Spleen (tissue), 11 donors: ENCODE results near the gene SYNDIG1L. TPM values are rescaled to one million over a fixed set of nuclear protein-coding genes. Genes with fewer than 3 reads are reported as not detected.
"Not testable (repeated sequence)": the region's sequence is repeated elsewhere in the genome, so short reads cannot be mapped to it uniquely, and the experiment has no call there.

Experiments used
- DNase-seq: peaks from one replicate; pipeline ENCODE4 v3.0.0-alpha.2; 2020
- H3K27ac ChIP-seq, 8 donors: fragments of 200-600 bp; sonication (generic) in 7 of 8; 1 replicate in 4 of 8; 2 replicates in 4 of 8; pipeline versions ENCODE4 v1.5.0 to v1.8.0; 2016 to 2021; ENCODE audit warnings: inconsistent platforms in 4 of 8, mild to moderate bottlenecking in 4 of 8, moderate library complexity in 1 of 8
- H3K27me3 ChIP-seq, 7 donors: fragments of 200-600 bp; sonication (generic) in 6 of 7; replicated peaks in 1 of 7; 1 replicate in 4 of 7; 2 replicates in 3 of 7; pipeline versions ENCODE4 v1.5.0 to v1.8.0; 2016 to 2021; ENCODE audit warnings: inconsistent platforms in 3 of 7, mild to moderate bottlenecking in 1 of 7
- H3K36me3 ChIP-seq, 6 donors: fragments of 200-600 bp; sonication (generic) in 5 of 6; 1 replicate in 4 of 6; 2 replicates in 2 of 6; pipeline versions ENCODE4 v1.5.0 to v1.8.0; 2016 to 2021; ENCODE audit warnings: inconsistent platforms in 2 of 6
- H3K4me1 ChIP-seq, 6 donors: fragments of 200-600 bp; sonication (generic) in 5 of 6; 1 replicate in 3 of 6; 2 replicates in 3 of 6; pipeline versions ENCODE4 v1.5.0 to v1.8.0; 2016 to 2021; ENCODE audit warnings: inconsistent platforms in 3 of 6
- H3K4me3 ChIP-seq, 8 donors: fragments of 200-600 bp; sonication (generic) in 7 of 8; 1 replicate in 4 of 8; 2 replicates in 4 of 8; pipeline versions ENCODE4 v1.5.0 to v1.8.0; 2016 to 2021; ENCODE audit warnings: inconsistent platforms in 4 of 8, mild to moderate bottlenecking in 4 of 8, moderate library complexity in 2 of 8
- H3K9me3 ChIP-seq, 8 donors: fragments of 200-600 bp; sonication (generic) in 7 of 8; 1 replicate in 4 of 8; 2 replicates in 4 of 8; pipeline versions ENCODE4 v1.5.0 to v1.8.0; 2016 to 2021; ENCODE audit warnings: inconsistent platforms in 4 of 8
- CTCF ChIP-seq, 11 experiments: fragments of 200-600 bp in 7 of 11; fragments of 450-650 bp in 4 of 11; sonication (generic) in 4 of 11; IDR thresholded peaks in 8 of 11; conservative IDR thresholded peaks in 3 of 11; 1 replicate in 7 of 11; 2 replicates in 4 of 11; pipeline versions ENCODE4 v1.4.0 to v1.8.0; 2016 to 2021; ENCODE audit warnings: antibody characterized with exemption in 11 of 11, inconsistent platforms in 4 of 11, mild to moderate bottlenecking in 1 of 11
- POLR2A ChIP-seq, 3 donors: fragments of 450-650 bp; IDR thresholded peaks; one replicate each; pipeline ENCODE4 v1.5.1; 2017; ENCODE audit warnings: antibody characterized with exemption in 3 of 3, mild to moderate bottlenecking in 1 of 3
- POLR2AphosphoS5 ChIP-seq, 3 donors: sonication (generic); formaldehyde crosslinking; IDR thresholded peaks; one replicate each; pipeline ENCODE4 v1.5.1; 2017; ENCODE audit warnings: antibody characterized with exemption in 3 of 3
- WGBS, 5 donors: extraction: QIAGEN DNeasy Blood & Tissue Kit in 3 of 5; methylation state at CpG; one replicate each; pipeline versions ENCODE4 v1.1.5 to v1.1.7; 2013 to 2018; 5-methylcytosine and 5-hydroxymethylcytosine counted together
- intact Hi-C: fragments of 100-400 bp; cut with DNase I; formaldehyde crosslinking; loops from one replicate; pipeline ENCODE4 v1.15.0; 2023; ENCODE audit warnings: low total_unique reads
- polyA plus RNA-seq, 3 donors: library from polyadenylated mRNA; stranded (reverse); fragments of 200-250 nt; gene quantifications; one replicate each; pipeline ENCODE4 v1.2.1, GENCODE V29; 2013
- total RNA-seq, 7 donors: library from RNA; depleted of rRNA in 3 of 7; stranded (reverse); fragments of >200 nt in 3 of 7; fragmentation: NEBNext Ultra II Directional in 4 of 7; extraction: Animal tissue kit (Norgen Biotek cat#: 25700) in 4 of 7; gene quantifications; one replicate each; pipeline versions ENCODE4 v1.1.0 to v1.2.1, GENCODE V29; 2016 to 2021
- donor health status: healthy with polysubstance abuse.
- donor health status: DM: no; HTN: no; CAD: no; lungs with moderate emphysema.
- donor health status: DM: no; HTN: no; CAD: no.
- donor health status: Bipolar disorder and iron deficiency.
- donor health status: healthy.
- donor health status: DM: no; HTN: no; CAD: no.
- donor health status: DM: yes; HTN: yes; CAD: no.

The SYNDIG1L gene
- total and polyA plus RNA-seq, 10 donors = 0.03 to 0.52 (median 0.22) TPM; not detected in 1

GRCh38 chr14:74389980-74390379 lies 36.0 kb downstream of the SYNDIG1L start:
- intact Hi-C loops = no loop called here
- Histone ChIP-seq H3K27ac (no peak overlapping the region), H3K36me3 (no peaks in the 10 kb centered on the region), H3K27me3 (no peaks in the 10 kb centered on the region), H3K4me1 (no peaks in the 10 kb centered on the region), H3K9me3 (no peaks in the 10 kb centered on the region), H3K4me3 (no peak overlapping the region)
- TF ChIP-seq POLR2AphosphoS5 (IDR thresholded peaks at IDR 0.05) = no peak
- no peak for TF ChIP-seq CTCF (IDR thresholded peaks at IDR 0.05 in 8 of 11, conservative IDR thresholded peaks at IDR 0.05 in 3 of 11)
- no peak for TF ChIP-seq POLR2A (IDR thresholded peaks at IDR 0.05)
- 73 to 80% (median 76%) methylated on average over 6 to 7 of the region's 7 CpGs for WGBS, 5 donors
- DNase-seq = no peak

GRCh38 chr14:74382231-74382630 lies 43.8 kb downstream of the SYNDIG1L start:
- no peaks in the 10 kb centered on the region for H3K27me3 ChIP-seq
- no peak overlapping the region for H3K27ac ChIP-seq
- no peak for DNase-seq
- no peaks in the 10 kb centered on the region for H3K4me1 ChIP-seq
- WGBS, 5 donors = 85 to 94% (median 88%) methylated on average over 4 of the region's 4 CpGs
- no peaks in the 10 kb centered on the region for H3K36me3 ChIP-seq
- intact Hi-C loops = no loop called here
- H3K4me3 ChIP-seq = no peak overlapping the region
- H3K9me3 ChIP-seq = no peaks in the 10 kb centered on the region
- no peak for TF ChIP-seq CTCF (IDR thresholded peaks at IDR 0.05 in 8 of 11, conservative IDR thresholded peaks at IDR 0.05 in 3 of 11)
- no peak for TF ChIP-seq POLR2A (IDR thresholded peaks at IDR 0.05)
- TF ChIP-seq POLR2AphosphoS5 (IDR thresholded peaks at IDR 0.05) = no peak

- H3K27ac ChIP-seq, H3K27me3 ChIP-seq, DNase-seq, H3K4me1 ChIP-seq, H3K4me3 ChIP-seq, H3K36me3 ChIP-seq, intact Hi-C loops, H3K9me3 ChIP-seq: not testable (repeated sequence)
- WGBS, 5 donors = 85 to 94% (median 93%) methylated on average over 9 to 10 of the region's 10 CpGs
These were observed 44.4 kb downstream of the SYNDIG1L start for GRCh38 chr14:74381571-74381970.

- no peaks in the 10 kb centered on the region for H3K27me3 ChIP-seq
- H3K4me1 ChIP-seq = no peaks in the 10 kb centered on the region
- WGBS, 5 donors = 88 to 95% (median 92%) methylated on average over 13 of the region's 13 CpGs
- intact Hi-C loops = no loop called here
- no peak overlapping the region for H3K4me3 ChIP-seq
- no peak for TF ChIP-seq CTCF (IDR thresholded peaks at IDR 0.05 in 8 of 11, conservative IDR thresholded peaks at IDR 0.05 in 3 of 11)
- TF ChIP-seq POLR2A (IDR thresholded peaks at IDR 0.05) = no peak
- TF ChIP-seq POLR2AphosphoS5 (IDR thresholded peaks at IDR 0.05) = no peak
- H3K9me3 ChIP-seq = no peaks in the 10 kb centered on the region
- H3K36me3 ChIP-seq = no peaks in the 10 kb centered on the region
- no peak for DNase-seq
- no peak overlapping the region for H3K27ac ChIP-seq
These were observed 45.2 kb downstream of the SYNDIG1L start for GRCh38 chr14:74380845-74381244.

GRCh38 chr14:74380172-74380571 lies 45.8 kb downstream of the SYNDIG1L start:
- WGBS, 5 donors = 89 to 93% (median 92%) methylated on average over 9 of the region's 9 CpGs
- DNase-seq = no peak
- no peaks in the 10 kb centered on the region for H3K36me3 ChIP-seq
- no peaks in the 10 kb centered on the region for H3K4me1 ChIP-seq
- no peaks in the 10 kb centered on the region for H3K9me3 ChIP-seq
- no peaks in the 10 kb centered on the region for H3K27me3 ChIP-seq
- no peak overlapping the region for H3K4me3 ChIP-seq
- intact Hi-C loops = no loop called here
- no peak for TF ChIP-seq POLR2AphosphoS5 (IDR thresholded peaks at IDR 0.05)
- no peak for TF ChIP-seq CTCF (IDR thresholded peaks at IDR 0.05 in 8 of 11, conservative IDR thresholded peaks at IDR 0.05 in 3 of 11)
- TF ChIP-seq POLR2A (IDR thresholded peaks at IDR 0.05) = no peak
- H3K27ac ChIP-seq = no peak overlapping the region
